ENCODE results near the gene GNAT1. TPM values are rescaled to one million over a fixed set of nuclear protein-coding genes. Genes with fewer than 3 reads are reported as not detected.

GNAT1 gene
- total RNA-seq, 1 experiment from 2014 or later: not detected

DNA sequence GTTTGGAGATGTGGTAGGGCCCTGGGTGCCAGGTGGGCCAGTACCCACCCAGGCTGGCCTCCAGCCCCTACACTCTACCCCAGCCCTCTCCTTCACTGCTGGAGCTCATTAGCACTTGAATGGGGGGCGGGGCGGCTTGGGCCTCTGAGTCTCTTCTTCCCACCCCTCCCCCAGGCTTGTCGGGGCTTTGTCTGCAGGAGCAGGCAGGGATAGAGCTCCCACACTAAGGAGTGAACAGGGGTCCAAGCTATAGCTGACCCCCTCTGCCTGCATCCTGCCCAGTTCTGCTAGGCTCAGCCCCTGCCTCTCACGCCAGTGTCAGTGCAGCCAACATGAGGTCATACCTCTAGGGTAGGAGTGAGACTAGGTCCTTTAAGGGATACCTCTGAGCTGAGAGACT is 49.8 kb downstream of the GNAT1 start:
- no peak overlapping the region for H3K4me3 Mint-ChIP-seq (ENCODE audit: unreplicated experiment)
- intact Hi-C loops (cut with micrococcal nuclease): no loop called here
- peaks cover 14% of the 10 kb centered on the region for H3K36me3 Mint-ChIP-seq (ENCODE audit: insufficient read depth, unreplicated experiment)
- TF ChIP-seq, protein P1, sequence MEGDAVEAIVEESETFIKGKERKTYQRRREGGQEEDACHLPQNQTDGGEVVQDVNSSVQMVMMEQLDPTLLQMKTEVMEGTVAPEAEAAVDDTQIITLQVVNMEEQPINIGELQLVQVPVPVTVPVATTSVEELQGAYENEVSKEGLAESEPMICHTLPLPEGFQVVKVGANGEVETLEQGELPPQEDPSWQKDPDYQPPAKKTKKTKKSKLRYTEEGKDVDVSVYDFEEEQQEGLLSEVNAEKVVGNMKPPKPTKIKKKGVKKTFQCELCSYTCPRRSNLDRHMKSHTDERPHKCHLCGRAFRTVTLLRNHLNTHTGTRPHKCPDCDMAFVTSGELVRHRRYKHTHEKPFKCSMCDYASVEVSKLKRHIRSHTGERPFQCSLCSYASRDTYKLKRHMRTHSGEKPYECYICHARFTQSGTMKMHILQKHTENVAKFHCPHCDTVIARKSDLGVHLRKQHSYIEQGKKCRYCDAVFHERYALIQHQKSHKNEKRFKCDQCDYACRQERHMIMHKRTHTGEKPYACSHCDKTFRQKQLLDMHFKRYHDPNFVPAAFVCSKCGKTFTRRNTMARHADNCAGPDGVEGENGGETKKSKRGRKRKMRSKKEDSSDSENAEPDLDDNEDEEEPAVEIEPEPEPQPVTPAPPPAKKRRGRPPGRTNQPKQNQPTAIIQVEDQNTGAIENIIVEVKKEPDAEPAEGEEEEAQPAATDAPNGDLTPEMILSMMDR (IDR thresholded peaks at IDR 0.05; ENCODE audit: unreplicated experiment): no peak
- ChIA-PET CTCF (interaction anchor here (0.5 to 2.4 kb wide), 6 partner anchors 10 to 401 kb away, joined by 3 to 12 read pairs (median 3); no protein-coding TSS in a partner anchor), POLR2A (interaction anchor here (1.1 kb wide), 1 partner anchor 87 kb away, joined by 4 read pairs; the partner anchor contains the start of gene TUSC2)
- BruUV-seq (replicated peaks): no TSS peak
- H3K9me3 Mint-ChIP-seq (ENCODE audit: unreplicated experiment): no peaks in the 10 kb centered on the region
- H3K4me1 Mint-ChIP-seq (ENCODE audit: insufficient read depth, unreplicated experiment): peaks cover 48% of the 10 kb centered on the region
- no peak for DNase-seq (ENCODE audit: unreplicated experiment)
- H3K27me3 Mint-ChIP-seq (ENCODE audit: insufficient read depth, unreplicated experiment): no peaks in the 10 kb centered on the region
- H3K27ac Mint-ChIP-seq (ENCODE audit: low read depth, unreplicated experiment): peak overlapping the region; percentile 46

DNA sequence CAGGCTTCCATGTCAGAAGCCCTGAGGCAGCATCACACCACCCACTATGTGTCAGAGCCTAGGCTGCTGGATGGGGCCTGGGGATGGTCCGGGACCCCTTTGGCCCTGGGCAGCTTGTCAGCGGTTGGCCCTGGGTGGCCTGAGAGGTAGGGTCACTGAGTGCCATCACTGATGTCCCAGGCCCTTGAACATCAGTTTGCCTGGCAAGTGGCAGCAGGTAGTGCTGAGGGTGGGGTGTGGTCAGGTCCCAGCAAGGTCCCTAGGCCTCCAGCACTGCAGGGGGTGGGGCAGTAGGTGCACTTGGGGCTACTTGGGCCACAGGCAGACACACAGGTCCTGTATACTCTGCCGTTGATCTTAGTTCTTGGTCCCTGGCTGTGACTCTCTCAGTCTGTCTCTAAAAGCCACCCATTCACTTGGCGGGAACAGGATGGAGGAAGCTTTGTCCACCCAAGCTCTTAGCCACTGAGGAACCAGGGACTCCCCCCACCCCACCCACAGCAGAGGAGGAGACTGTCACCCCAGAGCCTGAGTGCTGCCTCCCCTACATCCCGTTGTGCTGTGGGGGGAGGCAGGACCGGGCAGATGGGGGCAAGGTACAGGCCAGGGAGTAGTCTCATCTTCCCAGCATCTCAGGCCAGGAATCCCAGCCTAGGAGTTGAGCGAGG is 50.4 kb downstream of the GNAT1 start:
- BruUV-seq (replicated peaks): no TSS peak
- DNase-seq (ENCODE audit: unreplicated experiment): no peak
- H3K36me3 Mint-ChIP-seq (ENCODE audit: insufficient read depth, unreplicated experiment): peaks cover 14% of the 10 kb centered on the region
- ChIA-PET POLR2A (no interaction called here), CTCF (interaction anchor here (0.6 to 2.4 kb wide), 6 partner anchors 9 to 285 kb away, joined by 3 to 12 read pairs (median 3); no protein-coding TSS in a partner anchor)
- TF ChIP-seq, protein P1 (IDR thresholded peaks at IDR 0.05; ENCODE audit: unreplicated experiment): no peak
- H3K4me1 Mint-ChIP-seq (ENCODE audit: insufficient read depth, unreplicated experiment): peaks cover 52% of the 10 kb centered on the region
- no peak overlapping the region for H3K4me3 Mint-ChIP-seq (ENCODE audit: unreplicated experiment)
- H3K9me3 Mint-ChIP-seq (ENCODE audit: unreplicated experiment): no peaks in the 10 kb centered on the region
- H3K27me3 Mint-ChIP-seq (ENCODE audit: insufficient read depth, unreplicated experiment): no peaks in the 10 kb centered on the region
- H3K27ac Mint-ChIP-seq (ENCODE audit: low read depth, unreplicated experiment): peak overlapping the region; percentile 46
- intact Hi-C loops (cut with micrococcal nuclease): no loop called here

DNA sequence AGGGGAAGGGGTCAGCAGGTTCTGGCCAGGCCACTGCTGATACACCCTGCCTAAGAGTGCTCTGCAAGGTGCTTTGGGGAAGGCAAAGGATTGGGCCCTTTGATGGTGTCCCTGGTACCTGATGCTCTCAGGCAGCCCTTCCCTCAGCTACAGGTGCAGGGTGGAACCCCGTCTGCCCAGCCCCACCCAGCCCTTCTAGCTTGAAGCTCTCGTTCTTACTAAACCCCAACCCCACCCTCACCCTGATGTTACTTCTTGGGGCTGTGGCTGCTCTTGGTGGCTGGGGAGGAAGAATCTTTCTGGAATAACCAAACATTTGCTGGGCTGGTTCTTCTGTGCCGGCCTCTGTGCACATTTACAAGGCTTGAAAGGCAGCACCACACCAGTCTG is 51.0 kb downstream of the GNAT1 start:
- BruUV-seq (replicated peaks): no TSS peak
- CTCF ChIA-PET: interaction anchor here (0.7 kb wide), 1 partner anchor 72 kb away, joined by 3 read pairs; no protein-coding TSS in a partner anchor
- H3K4me1 Mint-ChIP-seq (ENCODE audit: insufficient read depth, unreplicated experiment): peaks cover 52% of the 10 kb centered on the region
- intact Hi-C loops (cut with micrococcal nuclease): no loop called here
- H3K9me3 Mint-ChIP-seq (ENCODE audit: unreplicated experiment): no peaks in the 10 kb centered on the region
- H3K36me3 Mint-ChIP-seq (ENCODE audit: insufficient read depth, unreplicated experiment): peaks cover 14% of the 10 kb centered on the region
- no peak for DNase-seq (ENCODE audit: unreplicated experiment)
- TF ChIP-seq, protein P1 (IDR thresholded peaks at IDR 0.05; ENCODE audit: unreplicated experiment): no peak
- H3K4me3 Mint-ChIP-seq (ENCODE audit: unreplicated experiment): no peak overlapping the region
- POLR2A ChIA-PET: no interaction called here
- H3K27ac Mint-ChIP-seq (ENCODE audit: low read depth, unreplicated experiment): no peak overlapping the region
- H3K27me3 Mint-ChIP-seq (ENCODE audit: insufficient read depth, unreplicated experiment): no peaks in the 10 kb centered on the region

DNA sequence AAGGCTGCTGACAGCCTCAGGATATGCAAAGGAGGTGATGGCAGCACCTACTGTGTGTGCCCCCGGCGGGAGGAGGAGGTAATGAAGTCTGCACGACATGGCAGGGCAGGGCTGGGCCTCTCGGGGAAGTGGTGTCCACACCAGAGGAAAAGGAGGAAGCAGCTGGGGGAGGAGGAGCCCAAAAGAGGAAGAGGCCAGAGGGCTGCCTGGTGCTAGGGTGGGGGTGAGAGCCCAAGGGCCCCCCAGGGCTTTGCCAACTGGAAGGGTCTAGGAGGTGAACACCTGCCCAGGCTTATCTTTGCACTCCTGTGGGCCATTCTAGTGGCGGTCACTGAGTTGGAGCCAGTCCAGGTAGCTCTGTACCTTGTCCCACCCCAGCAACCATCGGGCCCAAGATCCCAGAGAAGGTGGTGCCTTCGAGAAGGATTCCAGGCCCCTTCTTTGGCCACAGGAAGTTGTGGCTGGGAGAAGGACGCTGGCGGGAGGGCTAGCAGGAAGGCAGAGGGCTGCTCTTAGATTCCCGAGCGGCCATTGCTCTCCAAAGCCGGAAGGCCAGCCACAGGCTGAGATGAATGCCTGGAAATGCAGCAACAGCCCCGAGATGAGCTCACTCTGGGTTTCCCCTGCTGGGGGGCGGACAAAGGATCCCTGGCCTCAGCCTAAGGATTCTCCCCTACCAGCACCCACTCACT is 51.6 kb downstream of the GNAT1 start:
- ChIA-PET CTCF (interaction anchor here (0.6 to 1.5 kb wide), 4 partner anchors 14 to 45 kb away, joined by 3 to 7 read pairs (median 5); no protein-coding TSS in a partner anchor), POLR2A (interaction anchor here (2.2 kb wide), 1 partner anchor 49 kb away, joined by 5 read pairs; the partner anchor contains the start of gene IFRD2)
- H3K27ac Mint-ChIP-seq (ENCODE audit: low read depth, unreplicated experiment): peak overlapping the region; percentile 91
- peaks cover 52% of the 10 kb centered on the region for H3K4me1 Mint-ChIP-seq (ENCODE audit: insufficient read depth, unreplicated experiment)
- TF ChIP-seq, protein P1 (IDR thresholded peaks at IDR 0.05; ENCODE audit: unreplicated experiment): no peak
- no peak overlapping the region for H3K4me3 Mint-ChIP-seq (ENCODE audit: unreplicated experiment)
- H3K36me3 Mint-ChIP-seq (ENCODE audit: insufficient read depth, unreplicated experiment): peaks cover 14% of the 10 kb centered on the region
- intact Hi-C loops (cut with micrococcal nuclease): no loop called here
- no peaks in the 10 kb centered on the region for H3K9me3 Mint-ChIP-seq (ENCODE audit: unreplicated experiment)
- BruUV-seq (replicated peaks): no TSS peak
- no peak for DNase-seq (ENCODE audit: unreplicated experiment)
- no peaks in the 10 kb centered on the region for H3K27me3 Mint-ChIP-seq (ENCODE audit: insufficient read depth, unreplicated experiment)
